ENCODE data around the gene IL17C. TPM values are rescaled to one million over a fixed set of nuclear protein-coding genes. Genes with fewer than 3 reads are reported as not detected.

The IL17C gene
- polyA plus RNA-seq, 6 donors from 2014 or later = 0.39 to 1.3 (median 0.86) TPM; not detected in 2

- ATAC-seq (ENCODE audit: low read depth in 2 of 2) (peak; percentile 57 to 58), DNase-seq (peak; percentile 58)
- peak overlapping the region; percentile 58 to 96 (median 86) for H3K27ac Mint-ChIP-seq
- no peaks in the 10 kb centered on the region for H3K36me3 Mint-ChIP-seq
- H3K9me3 Mint-ChIP-seq = no peaks in the 10 kb centered on the region
- H3K27me3 Mint-ChIP-seq = no peaks in the 10 kb centered on the region
- peaks cover 32 to 54% (median 44%) of the 10 kb centered on the region in 3 donors for H3K4me1 Mint-ChIP-seq
- peak overlapping the region; percentile 83 to 91 (median 86) for H3K4me3 Mint-ChIP-seq
These were observed 4.0 kb upstream of the IL17C start for GRCh38 chr16:88634141-88634993.

GRCh38 chr16:88634994-88635670, 3.2 kb upstream of the IL17C start:
- Mint-ChIP-seq H3K9me3 (no peaks in the 10 kb centered on the region), H3K4me3 (peak overlapping the region; percentile 83 to 91 (median 86)), H3K27me3 (no peaks in the 10 kb centered on the region), H3K4me1 (peaks cover 37 to 57% (median 47%) of the 10 kb centered on the region in 3 donors), H3K27ac (peak overlapping the region in 5 of 6 donors; percentile 85 to 90 (median 85)), H3K36me3 (no peaks in the 10 kb centered on the region)
- DNase-seq = no peak
- ATAC-seq (ENCODE audit: low read depth in 2 of 2) = no peak

GRCh38 chr16:88635671-88636319, 2.6 kb upstream of the IL17C start:
- H3K27ac Mint-ChIP-seq = peak overlapping the region; percentile 21 to 88 (median 74)
- no peak for DNase-seq
- no peaks in the 10 kb centered on the region for H3K27me3 Mint-ChIP-seq
- no peaks in the 10 kb centered on the region for H3K9me3 Mint-ChIP-seq
- peak overlapping the region; percentile 73 to 88 (median 83) for H3K4me3 Mint-ChIP-seq
- peaks cover 43 to 64% (median 53%) of the 10 kb centered on the region in 3 donors for H3K4me1 Mint-ChIP-seq
- ATAC-seq (ENCODE audit: low read depth in 2 of 2) = no peak
- H3K36me3 Mint-ChIP-seq = no peaks in the 10 kb centered on the region

GRCh38 chr16:88636488-88637265, 1.7 kb upstream of the IL17C start:
- H3K4me3 Mint-ChIP-seq = peak overlapping the region in 6 of 8 donors; percentile 60 to 87 (median 83)
- DNase-seq = no peak
- peak overlapping the region in 4 of 6 donors; percentile 34 to 74 (median 68) for H3K27ac Mint-ChIP-seq
- no peaks in the 10 kb centered on the region for H3K9me3 Mint-ChIP-seq
- H3K36me3 Mint-ChIP-seq = no peaks in the 10 kb centered on the region
- no peaks in the 10 kb centered on the region for H3K27me3 Mint-ChIP-seq
- peaks cover 43 to 73% (median 62%) of the 10 kb centered on the region in 3 donors for H3K4me1 Mint-ChIP-seq
- no peak for ATAC-seq (ENCODE audit: low read depth in 2 of 2)

- Mint-ChIP-seq H3K27me3 (no peaks in the 10 kb centered on the region), H3K36me3 (no peaks in the 10 kb centered on the region), H3K9me3 (no peaks in the 10 kb centered on the region), H3K4me3 (peak overlapping the region; percentile 55 to 90 (median 71)), H3K27ac (peak overlapping the region in 1 of 6 donors; percentile 93), H3K4me1 (peaks cover 52 to 70% (median 65%) of the 10 kb centered on the region in 3 donors)
- peak; percentile 15 to 19 for ATAC-seq (ENCODE audit: low read depth in 2 of 2)
- DNase-seq = no peak
These were observed 1.1 kb downstream of the IL17C start for GRCh38 chr16:88639231-88640038.

GRCh38 chr16:88640039-88640495, 1.7 kb downstream of the IL17C start:
- ATAC-seq (ENCODE audit: low read depth in 2 of 2) = no peak
- H3K4me1 Mint-ChIP-seq = peaks cover 57 to 74% (median 71%) of the 10 kb centered on the region in 3 donors
- H3K9me3 Mint-ChIP-seq = no peaks in the 10 kb centered on the region
- no peak for DNase-seq
- H3K4me3 Mint-ChIP-seq = peak overlapping the region; percentile 55 to 90 (median 71)
- no peaks in the 10 kb centered on the region for H3K27me3 Mint-ChIP-seq
- H3K27ac Mint-ChIP-seq = peak overlapping the region in 5 of 6 donors; percentile 62 to 93 (median 89)
- peaks cover 0 to 4% of the 10 kb centered on the region in 2 donors for H3K36me3 Mint-ChIP-seq

- Mint-ChIP-seq H3K27ac (peak overlapping the region; percentile 38 to 93 (median 83)), H3K27me3 (no peaks in the 10 kb centered on the region), H3K36me3 (peaks cover 0 to 6% of the 10 kb centered on the region in 2 donors), H3K4me1 (peaks cover 56 to 74% (median 71%) of the 10 kb centered on the region in 3 donors), H3K4me3 (peak overlapping the region; percentile 55 to 90 (median 71)), H3K9me3 (no peaks in the 10 kb centered on the region)
- peak; percentile 40 for DNase-seq
- ATAC-seq (ENCODE audit: low read depth in 2 of 2) = peak; percentile 22 to 34
These were observed 2.3 kb downstream of the IL17C start for GRCh38 chr16:88640498-88641247.

GRCh38 chr16:88642881-88643643, 4.7 kb downstream of the IL17C start:
- no peaks in the 10 kb centered on the region for H3K27me3 Mint-ChIP-seq
- ATAC-seq (ENCODE audit: low read depth in 2 of 2) (no peak), DNase-seq (no peak)
- peak overlapping the region in 1 of 8 donors; percentile 44 for H3K4me3 Mint-ChIP-seq
- H3K27ac Mint-ChIP-seq = no peak overlapping the region
- H3K4me1 Mint-ChIP-seq = peaks cover 50 to 64% (median 57%) of the 10 kb centered on the region in 3 donors
- H3K9me3 Mint-ChIP-seq = no peaks in the 10 kb centered on the region
- peaks cover 0 to 6% of the 10 kb centered on the region in 2 donors for H3K36me3 Mint-ChIP-seq

GRCh38 chr16:88643644-88643932, 5.2 kb downstream of the IL17C start:
- Mint-ChIP-seq H3K27me3 (no peaks in the 10 kb centered on the region), H3K4me1 (peaks cover 47 to 63% (median 57%) of the 10 kb centered on the region in 3 donors), H3K36me3 (peaks cover 0 to 6% of the 10 kb centered on the region in 2 donors), H3K9me3 (no peaks in the 10 kb centered on the region), H3K27ac (peak overlapping the region in 1 of 6 donors; percentile 63), H3K4me3 (peak overlapping the region in 1 of 8 donors; percentile 59)
- ATAC-seq (ENCODE audit: low read depth in 2 of 2) (no peak), DNase-seq (no peak)

- H3K4me1 Mint-ChIP-seq = peaks cover 43 to 63% (median 53%) of the 10 kb centered on the region in 3 donors
- DNase-seq (no peak), ATAC-seq (ENCODE audit: low read depth in 2 of 2) (no peak)
- H3K4me3 Mint-ChIP-seq = peak overlapping the region in 4 of 8 donors; percentile 9 to 69 (median 50)
- H3K27me3 Mint-ChIP-seq = no peaks in the 10 kb centered on the region
- peaks cover 0 to 12% of the 10 kb centered on the region in 2 donors for H3K36me3 Mint-ChIP-seq
- no peaks in the 10 kb centered on the region for H3K9me3 Mint-ChIP-seq
- peak overlapping the region in 2 of 6 donors; percentile 28 to 47 for H3K27ac Mint-ChIP-seq
These were observed 7.1 kb downstream of the IL17C start for GRCh38 chr16:88645455-88645854.

GRCh38 chr16:88645941-88646340, 7.6 kb downstream of the IL17C start:
- Mint-ChIP-seq H3K4me3 (peak overlapping the region in 3 of 8 donors; percentile 10 to 47 (median 44)), H3K27me3 (no peaks in the 10 kb centered on the region), H3K9me3 (no peaks in the 10 kb centered on the region), H3K27ac (no peak overlapping the region), H3K36me3 (peaks cover 0 to 12% of the 10 kb centered on the region in 2 donors), H3K4me1 (peaks cover 40 to 58% (median 48%) of the 10 kb centered on the region in 3 donors)
- DNase-seq = no peak
- no peak for ATAC-seq (ENCODE audit: low read depth in 2 of 2)

Data from naive B cell (primary cell).